HepG2 (cell line): Measurements from ENCODE around the gene YWHAE.

Source experiments
- EP300 ChIP-seq, 3 experiments: sonication (generic) in 1 of 3; formaldehyde crosslinking in 1 of 3; IDR thresholded peaks; 2 replicates each; pipeline versions ENCODE4 v1.5.1 to v1.6.1; 2011 to 2020; ENCODE audit warnings: low read depth in 2 of 3, low read length in 2 of 3, borderline replicate concordance in 1 of 3, improper control_type of control experiment in 1 of 3, mild to moderate bottlenecking in 1 of 3, missing genetic modification reagents in 1 of 3, moderate library complexity in 1 of 3
- HNF1B ChIP-seq: sonication (generic); formaldehyde crosslinking; IDR thresholded peaks from 2 replicates; pipeline ENCODE4 v1.5.1; 2020; ENCODE audit warnings: mild to moderate bottlenecking, moderate library complexity, missing genetic modification reagents
- MYC ChIP-seq: sonication (generic); formaldehyde crosslinking; IDR thresholded peaks from 2 replicates; pipeline ENCODE4 v1.9.0; 2021; ENCODE audit warnings: missing genetic modification reagents, borderline replicate concordance
- NCOR1 ChIP-seq: fragments of 200-600 bp; sonication (generic); IDR thresholded peaks from 2 replicates; pipeline ENCODE4 v1.7.0; 2017; ENCODE audit warnings: antibody characterized with exemption, low read length, borderline replicate concordance
- NR2C2 ChIP-seq: sonication (generic); formaldehyde crosslinking; IDR thresholded peaks from 2 replicates; pipeline ENCODE4 v1.4.0; 2020; ENCODE audit warnings: missing genetic modification reagents, mild to moderate bottlenecking, moderate library complexity, borderline replicate concordance
- POLR2A ChIP-seq, 2 experiments: IDR thresholded peaks; 2 replicates each; pipeline ENCODE4 v1.6.1; 2011; ENCODE audit warnings: low read depth in 2 of 2, low read length in 2 of 2, mild to moderate bottlenecking in 1 of 2, moderate library complexity in 1 of 2; ENCODE audit not compliant: insufficient read depth in 1 of 2
- POLR2AphosphoS5 ChIP-seq: IDR thresholded peaks from 2 replicates; pipeline ENCODE4 v1.6.1; 2012; ENCODE audit warnings: low read depth, low read length
- SP2 ChIP-seq: sonication (generic); formaldehyde crosslinking; IDR thresholded peaks from 2 replicates; pipeline ENCODE4 v1.5.1; 2020; ENCODE audit warnings: mild to moderate bottlenecking, missing genetic modification reagents
- ZNF547 ChIP-seq: sonication (generic); formaldehyde crosslinking; IDR thresholded peaks from 2 replicates; pipeline ENCODE4 v1.5.1; 2020; ENCODE audit warnings: mild to moderate bottlenecking, missing genetic modification reagents
- TF ChIP-seq, protein P1 (sequence below): sonication (generic); formaldehyde crosslinking; IDR thresholded peaks from 2 replicates; pipeline ENCODE4 v1.5.1; 2020; ENCODE audit warnings: mild to moderate bottlenecking, missing genetic modification reagents, moderate library complexity
- TF ChIP-seq, protein P2 (sequence below): sonication (generic); formaldehyde crosslinking; IDR thresholded peaks from 2 replicates; pipeline ENCODE4 v1.5.0; 2020; ENCODE audit warnings: mild to moderate bottlenecking, missing genetic modification reagents, moderate library complexity
- TF ChIP-seq, protein P3 (sequence below): sonication (generic); formaldehyde crosslinking; IDR thresholded peaks from 2 replicates; pipeline ENCODE4 v1.4.0; 2020; ENCODE audit warnings: missing genetic modification reagents

DNA sequence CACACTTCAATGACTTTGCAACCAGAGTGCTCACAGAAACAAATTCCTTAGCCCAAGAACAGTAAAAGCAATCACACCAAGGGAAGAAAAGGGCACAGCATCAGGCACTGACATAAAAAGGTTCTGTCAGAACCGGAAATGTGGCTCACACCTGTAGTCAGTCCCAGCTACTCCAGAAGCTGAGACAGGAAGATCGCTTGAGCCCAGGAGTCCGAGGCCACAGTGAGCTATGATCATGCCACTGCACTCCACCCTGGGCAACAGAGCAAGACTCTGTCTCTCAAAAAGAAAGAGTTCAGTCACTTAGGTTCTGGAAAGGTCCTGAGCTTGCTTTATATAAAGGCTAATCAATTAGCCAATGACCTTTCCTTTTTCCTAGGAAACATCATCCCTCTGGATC, 22.7 kb downstream of the YWHAE start:
- TF ChIP-seq MYC (CRISPR knock-in tag) = no peak
- no peak for TF ChIP-seq HNF1B (CRISPR knock-in tag)
- TF ChIP-seq ZNF547 (CRISPR knock-in tag) = no peak
- TF ChIP-seq, protein P1, sequence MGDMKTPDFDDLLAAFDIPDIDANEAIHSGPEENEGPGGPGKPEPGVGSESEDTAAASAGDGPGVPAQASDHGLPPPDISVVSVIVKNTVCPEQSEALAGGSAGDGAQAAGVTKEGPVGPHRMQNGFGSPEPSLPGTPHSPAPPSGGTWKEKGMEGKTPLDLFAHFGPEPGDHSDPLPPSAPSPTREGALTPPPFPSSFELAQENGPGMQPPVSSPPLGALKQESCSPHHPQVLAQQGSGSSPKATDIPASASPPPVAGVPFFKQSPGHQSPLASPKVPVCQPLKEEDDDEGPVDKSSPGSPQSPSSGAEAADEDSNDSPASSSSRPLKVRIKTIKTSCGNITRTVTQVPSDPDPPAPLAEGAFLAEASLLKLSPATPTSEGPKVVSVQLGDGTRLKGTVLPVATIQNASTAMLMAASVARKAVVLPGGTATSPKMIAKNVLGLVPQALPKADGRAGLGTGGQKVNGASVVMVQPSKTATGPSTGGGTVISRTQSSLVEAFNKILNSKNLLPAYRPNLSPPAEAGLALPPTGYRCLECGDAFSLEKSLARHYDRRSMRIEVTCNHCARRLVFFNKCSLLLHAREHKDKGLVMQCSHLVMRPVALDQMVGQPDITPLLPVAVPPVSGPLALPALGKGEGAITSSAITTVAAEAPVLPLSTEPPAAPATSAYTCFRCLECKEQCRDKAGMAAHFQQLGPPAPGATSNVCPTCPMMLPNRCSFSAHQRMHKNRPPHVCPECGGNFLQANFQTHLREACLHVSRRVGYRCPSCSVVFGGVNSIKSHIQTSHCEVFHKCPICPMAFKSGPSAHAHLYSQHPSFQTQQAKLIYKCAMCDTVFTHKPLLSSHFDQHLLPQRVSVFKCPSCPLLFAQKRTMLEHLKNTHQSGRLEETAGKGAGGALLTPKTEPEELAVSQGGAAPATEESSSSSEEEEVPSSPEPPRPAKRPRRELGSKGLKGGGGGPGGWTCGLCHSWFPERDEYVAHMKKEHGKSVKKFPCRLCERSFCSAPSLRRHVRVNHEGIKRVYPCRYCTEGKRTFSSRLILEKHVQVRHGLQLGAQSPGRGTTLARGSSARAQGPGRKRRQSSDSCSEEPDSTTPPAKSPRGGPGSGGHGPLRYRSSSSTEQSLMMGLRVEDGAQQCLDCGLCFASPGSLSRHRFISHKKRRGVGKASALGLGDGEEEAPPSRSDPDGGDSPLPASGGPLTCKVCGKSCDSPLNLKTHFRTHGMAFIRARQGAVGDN = no peak
- TF ChIP-seq, protein P2, sequence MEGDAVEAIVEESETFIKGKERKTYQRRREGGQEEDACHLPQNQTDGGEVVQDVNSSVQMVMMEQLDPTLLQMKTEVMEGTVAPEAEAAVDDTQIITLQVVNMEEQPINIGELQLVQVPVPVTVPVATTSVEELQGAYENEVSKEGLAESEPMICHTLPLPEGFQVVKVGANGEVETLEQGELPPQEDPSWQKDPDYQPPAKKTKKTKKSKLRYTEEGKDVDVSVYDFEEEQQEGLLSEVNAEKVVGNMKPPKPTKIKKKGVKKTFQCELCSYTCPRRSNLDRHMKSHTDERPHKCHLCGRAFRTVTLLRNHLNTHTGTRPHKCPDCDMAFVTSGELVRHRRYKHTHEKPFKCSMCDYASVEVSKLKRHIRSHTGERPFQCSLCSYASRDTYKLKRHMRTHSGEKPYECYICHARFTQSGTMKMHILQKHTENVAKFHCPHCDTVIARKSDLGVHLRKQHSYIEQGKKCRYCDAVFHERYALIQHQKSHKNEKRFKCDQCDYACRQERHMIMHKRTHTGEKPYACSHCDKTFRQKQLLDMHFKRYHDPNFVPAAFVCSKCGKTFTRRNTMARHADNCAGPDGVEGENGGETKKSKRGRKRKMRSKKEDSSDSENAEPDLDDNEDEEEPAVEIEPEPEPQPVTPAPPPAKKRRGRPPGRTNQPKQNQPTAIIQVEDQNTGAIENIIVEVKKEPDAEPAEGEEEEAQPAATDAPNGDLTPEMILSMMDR = no peak
- TF ChIP-seq SP2 = no peak
- TF ChIP-seq NR2C2 = no peak
- TF ChIP-seq POLR2A (IDR thresholded peaks at IDR 0.05; ENCODE audit: insufficient read depth in 1 of 2, low read depth in 2 of 2, low read length in 2 of 2) = no peak
- TF ChIP-seq POLR2AphosphoS5 = no peak
- TF ChIP-seq EP300 (IDR thresholded peaks at IDR 0.05; ENCODE audit: low read depth in 2 of 2, low read length in 2 of 2) = no peak
- TF ChIP-seq EP300 (CRISPR knock-in tag; IDR thresholded peaks at IDR 0.05; ENCODE audit: borderline replicate concordance) = no peak
- TF ChIP-seq, protein P3, sequence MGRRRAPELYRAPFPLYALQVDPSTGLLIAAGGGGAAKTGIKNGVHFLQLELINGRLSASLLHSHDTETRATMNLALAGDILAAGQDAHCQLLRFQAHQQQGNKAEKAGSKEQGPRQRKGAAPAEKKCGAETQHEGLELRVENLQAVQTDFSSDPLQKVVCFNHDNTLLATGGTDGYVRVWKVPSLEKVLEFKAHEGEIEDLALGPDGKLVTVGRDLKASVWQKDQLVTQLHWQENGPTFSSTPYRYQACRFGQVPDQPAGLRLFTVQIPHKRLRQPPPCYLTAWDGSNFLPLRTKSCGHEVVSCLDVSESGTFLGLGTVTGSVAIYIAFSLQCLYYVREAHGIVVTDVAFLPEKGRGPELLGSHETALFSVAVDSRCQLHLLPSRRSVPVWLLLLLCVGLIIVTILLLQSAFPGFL (CRISPR knock-in tag) = no peak
- TF ChIP-seq NCOR1 = no peak
